Astrocyte (in vitro differentiated cells and primary cell): ENCODE results near the gene KRT9. TPM values are rescaled to one million over a fixed set of nuclear protein-coding genes. Genes with fewer than 3 reads are reported as not detected.
"Not testable (repeated sequence)": the region's sequence is repeated elsewhere in the genome, so short reads cannot be mapped to it uniquely, and the experiment has no call there.

Experiments used
- DNase-seq: peaks from one replicate; pipeline ENCODE4 v3.0.0-alpha.2; 2010; ENCODE audit warnings: low read depth
- FAIRE-seq: peaks from 2 replicates; lab custom pipeline; 2011; peaks lifted over from hg19 to GRCh38; lab: Jason Lieb, UNC
- H2AFZ ChIP-seq: 2 replicates; pipeline ENCODE4 v1.6.0; 2012; ENCODE audit warnings: low read depth, low read length, inconsistent platforms
- H3K27ac ChIP-seq: 2 replicates; pipeline ENCODE4 v1.5.1; 2011; ENCODE audit warnings: low read depth, low read length, inconsistent platforms
- H3K27me3 ChIP-seq: 2 replicates; pipeline ENCODE4 v1.6.0; 2011; ENCODE audit warnings: low read length, inconsistent platforms; ENCODE audit not compliant: insufficient read depth
- H3K36me3 ChIP-seq: 2 replicates; pipeline ENCODE4 v1.5.1; 2011; ENCODE audit warnings: low read length, inconsistent platforms; ENCODE audit not compliant: insufficient read depth
- H3K4me1 ChIP-seq: 2 replicates; pipeline ENCODE4 v1.5.1; 2011; ENCODE audit warnings: low read length, inconsistent platforms; ENCODE audit not compliant: insufficient read depth
- H3K4me2 ChIP-seq: 2 replicates; pipeline ENCODE4 v1.6.0; 2012; ENCODE audit warnings: low read length, inconsistent platforms
- H3K4me3 ChIP-seq: 2 replicates; pipeline ENCODE4 v1.5.1; 2011; ENCODE audit warnings: low read depth, mild to moderate bottlenecking, low read length, inconsistent platforms; ENCODE audit not compliant: insufficient read depth
- H3K79me2 ChIP-seq: 2 replicates; pipeline ENCODE4 v1.6.0; 2012; ENCODE audit warnings: mild to moderate bottlenecking, low read length, inconsistent platforms; ENCODE audit not compliant: insufficient read depth
- H3K9ac ChIP-seq: 2 replicates; pipeline ENCODE4 v1.6.0; 2012; ENCODE audit warnings: mild to moderate bottlenecking, low read length, inconsistent platforms
- H3K9me3 ChIP-seq: 2 replicates; pipeline ENCODE4 v1.5.1; 2012; ENCODE audit warnings: low read depth, mild to moderate bottlenecking, low read length, inconsistent platforms; ENCODE audit not compliant: insufficient read depth
- H4K20me1 ChIP-seq: 2 replicates; pipeline ENCODE4 v1.6.0; 2012; ENCODE audit warnings: low read length, inconsistent platforms; ENCODE audit not compliant: insufficient read depth
- H3K27ac Mint-ChIP-seq: one replicate; pipeline ENCODE4 v1.8.0; 2021; ENCODE audit warnings: mild to moderate bottlenecking, mixed read lengths; ENCODE audit not compliant: unreplicated experiment
- H3K27me3 Mint-ChIP-seq: one replicate; pipeline ENCODE4 v1.8.0; 2021; ENCODE audit warnings: low read depth, mixed read lengths; ENCODE audit not compliant: unreplicated experiment
- H3K36me3 Mint-ChIP-seq: one replicate; pipeline ENCODE4 v1.8.0; 2021; ENCODE audit warnings: low read depth, mixed read lengths; ENCODE audit not compliant: unreplicated experiment
- H3K4me1 Mint-ChIP-seq: one replicate; pipeline ENCODE4 v1.8.0; 2021; ENCODE audit warnings: low read depth, mixed read lengths; ENCODE audit not compliant: unreplicated experiment
- H3K4me3 Mint-ChIP-seq: one replicate; pipeline ENCODE4 v1.8.0; 2021; ENCODE audit warnings: mild to moderate bottlenecking, moderate library complexity, mixed read lengths; ENCODE audit not compliant: unreplicated experiment
- H3K9me3 Mint-ChIP-seq: one replicate; pipeline ENCODE4 v1.8.0; 2021; ENCODE audit warnings: mild to moderate bottlenecking, mixed read lengths; ENCODE audit not compliant: unreplicated experiment
- CTCF ChIP-seq: IDR thresholded peaks from 2 replicates; pipeline ENCODE4 v1.5.1; 2011; ENCODE audit warnings: low read depth, mild to moderate bottlenecking, inconsistent platforms, low read length, moderate library complexity; ENCODE audit not compliant: insufficient read depth
- EZH2 ChIP-seq: IDR thresholded peaks from 2 replicates; pipeline ENCODE4 v1.6.1; 2012; ENCODE audit warnings: mild to moderate bottlenecking, low read length, inconsistent platforms; ENCODE audit not compliant: insufficient read depth
- total RNA-seq: library from RNA; stranded (reverse); gene quantifications from 2 replicates; pipeline ENCODE4 v1.2.1, GENCODE V29; 2021

The KRT9 gene
- total RNA-seq, 1 donor from 2014 or later: 0.09 TPM

- Mint-ChIP-seq H3K4me3 (no peak overlapping the region), H3K27me3 (peaks cover 23% of the 10 kb centered on the region), H3K4me1 (peaks cover 12% of the 10 kb centered on the region), H3K9me3 (no peaks in the 10 kb centered on the region), H3K36me3 (peaks cover 2% of the 10 kb centered on the region), H3K27ac (no peak overlapping the region)
- no peak overlapping the region for H3K4me3 ChIP-seq
- no peaks in the 10 kb centered on the region for H3K9me3 ChIP-seq
- no peaks in the 10 kb centered on the region for H3K36me3 ChIP-seq
- DNase-seq: no peak
- H3K27ac ChIP-seq: no peak overlapping the region
- H3K9ac ChIP-seq: no peak overlapping the region
- no peak for TF ChIP-seq CTCF
- no peak for TF ChIP-seq EZH2
- H4K20me1 ChIP-seq: no peaks in the 10 kb centered on the region
- no peaks in the 10 kb centered on the region for H3K27me3 ChIP-seq
- no peak for FAIRE-seq
- H3K79me2 ChIP-seq: no peaks in the 10 kb centered on the region
- no peak overlapping the region for H2AFZ ChIP-seq
- H3K4me1 ChIP-seq: no peaks in the 10 kb centered on the region
- no peak overlapping the region for H3K4me2 ChIP-seq
These were observed 46.6 kb upstream of the KRT9 start for GRCh38 chr17:41618341-41619035.

- H4K20me1 ChIP-seq: no peaks in the 10 kb centered on the region
- peaks cover 4% of the 10 kb centered on the region for H3K36me3 Mint-ChIP-seq
- H3K27me3 ChIP-seq: no peaks in the 10 kb centered on the region
- H3K4me1 ChIP-seq: peaks cover 3% of the 10 kb centered on the region
- H3K4me2 ChIP-seq: no peak overlapping the region
- H3K79me2 ChIP-seq: no peaks in the 10 kb centered on the region
- no peak overlapping the region for H3K4me3 ChIP-seq
- peaks cover 12% of the 10 kb centered on the region for H3K4me1 Mint-ChIP-seq
- H3K27ac Mint-ChIP-seq: no peak overlapping the region
- no peak overlapping the region for H2AFZ ChIP-seq
- H3K27ac ChIP-seq: no peak overlapping the region
- no peaks in the 10 kb centered on the region for H3K9me3 ChIP-seq
- DNase-seq (no peak), FAIRE-seq (no peak)
- TF ChIP-seq EZH2: no peak
- TF ChIP-seq CTCF: no peak
- no peak overlapping the region for H3K4me3 Mint-ChIP-seq
- H3K36me3 ChIP-seq: no peaks in the 10 kb centered on the region
- peaks cover 25% of the 10 kb centered on the region for H3K27me3 Mint-ChIP-seq
- H3K9me3 Mint-ChIP-seq: no peaks in the 10 kb centered on the region
- no peak overlapping the region for H3K9ac ChIP-seq
These were observed 45.8 kb upstream of the KRT9 start for GRCh38 chr17:41617698-41618097.

GRCh38 chr17:41617136-41617535, 45.3 kb upstream of the KRT9 start:
- Histone ChIP-seq H3K79me2 (no peaks in the 10 kb centered on the region), H3K4me1 (peaks cover 5% of the 10 kb centered on the region), H2AFZ (no peak overlapping the region), H3K27ac (no peak overlapping the region), H3K4me2 (no peak overlapping the region), H4K20me1 (no peaks in the 10 kb centered on the region), H3K36me3 (no peaks in the 10 kb centered on the region), H3K9ac (no peak overlapping the region), H3K4me3 (no peak overlapping the region), H3K27me3 (no peaks in the 10 kb centered on the region), H3K9me3 (no peaks in the 10 kb centered on the region)
- Mint-ChIP-seq H3K9me3 (no peaks in the 10 kb centered on the region), H3K27ac (no peak overlapping the region), H3K4me1 (peaks cover 12% of the 10 kb centered on the region), H3K27me3 (peaks cover 20% of the 10 kb centered on the region), H3K36me3 (peaks cover 4% of the 10 kb centered on the region), H3K4me3 (no peak overlapping the region)
- DNase-seq (no peak), FAIRE-seq (no peak)
- TF ChIP-seq EZH2 (no peak), CTCF (no peak)

- not testable (repeated sequence) for H3K36me3 Mint-ChIP-seq, H3K9ac ChIP-seq, H3K27ac ChIP-seq, H4K20me1 ChIP-seq, H3K4me1 ChIP-seq, H3K9me3 Mint-ChIP-seq, H3K9me3 ChIP-seq, DNase-seq, H3K27ac Mint-ChIP-seq, H3K4me3 Mint-ChIP-seq, H3K27me3 ChIP-seq, H3K4me3 ChIP-seq, H3K79me2 ChIP-seq, FAIRE-seq, H3K36me3 ChIP-seq, H3K4me1 Mint-ChIP-seq, H2AFZ ChIP-seq, H3K4me2 ChIP-seq
- H3K27me3 Mint-ChIP-seq: peaks cover 15% of the 10 kb centered on the region
These were observed 44.6 kb upstream of the KRT9 start for GRCh38 chr17:41616486-41616885.
